GM11168 (cell line): ENCODE measurements around the gene RBPJ.

Source experiments
- in situ Hi-C: fragments of 300-500 bp; cut with MboI; formaldehyde crosslinking; loops from one replicate; pipeline ENCODE4 v1.12.0; 2022; ENCODE audit warnings: low sequenced_read_pairs; ENCODE audit not compliant: unreplicated experiment

The RBPJ gene

DNA sequence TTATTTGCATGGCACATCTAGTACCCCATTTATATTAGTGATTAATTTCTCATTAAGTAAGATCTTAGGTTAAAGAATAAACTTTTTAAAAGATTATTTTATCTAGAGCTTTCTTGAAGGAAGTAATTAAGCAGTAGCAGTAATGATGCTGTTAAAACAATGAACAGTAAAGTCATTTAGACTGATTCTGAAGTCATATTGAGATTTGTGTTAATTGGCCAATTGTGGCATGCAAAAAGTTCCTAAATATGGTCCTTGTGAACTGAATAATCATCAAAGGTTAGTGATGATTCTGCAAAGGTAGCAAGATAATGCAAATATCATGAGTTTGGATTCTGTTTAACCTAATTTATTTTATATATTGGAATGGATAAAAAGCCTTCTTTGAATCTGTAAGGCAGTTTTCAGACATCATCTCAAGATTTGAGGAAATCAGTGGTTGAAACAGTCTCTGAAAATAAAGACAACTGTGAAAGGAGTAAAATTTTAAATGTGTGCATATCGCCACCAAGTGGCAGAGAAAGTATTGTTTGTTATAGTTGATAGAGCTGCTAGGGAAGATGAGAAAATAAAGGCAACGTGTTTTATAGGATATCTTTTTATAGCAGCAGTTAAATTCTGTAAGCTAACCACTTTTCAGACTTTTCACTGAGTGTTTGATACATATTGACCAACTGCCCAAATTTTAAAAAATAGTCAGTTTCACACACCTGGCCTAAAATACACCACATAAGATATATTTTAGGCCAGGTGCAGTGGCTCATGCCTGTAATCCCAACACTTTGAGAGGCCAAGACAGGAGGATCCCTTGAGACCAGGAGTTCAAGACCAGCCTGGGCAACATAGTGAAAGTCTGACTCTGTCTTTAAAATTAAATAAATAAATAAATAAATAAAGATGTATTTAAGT lies 89.8 kb downstream of the RBPJ start:
- in situ Hi-C loops = no loop called here

DNA sequence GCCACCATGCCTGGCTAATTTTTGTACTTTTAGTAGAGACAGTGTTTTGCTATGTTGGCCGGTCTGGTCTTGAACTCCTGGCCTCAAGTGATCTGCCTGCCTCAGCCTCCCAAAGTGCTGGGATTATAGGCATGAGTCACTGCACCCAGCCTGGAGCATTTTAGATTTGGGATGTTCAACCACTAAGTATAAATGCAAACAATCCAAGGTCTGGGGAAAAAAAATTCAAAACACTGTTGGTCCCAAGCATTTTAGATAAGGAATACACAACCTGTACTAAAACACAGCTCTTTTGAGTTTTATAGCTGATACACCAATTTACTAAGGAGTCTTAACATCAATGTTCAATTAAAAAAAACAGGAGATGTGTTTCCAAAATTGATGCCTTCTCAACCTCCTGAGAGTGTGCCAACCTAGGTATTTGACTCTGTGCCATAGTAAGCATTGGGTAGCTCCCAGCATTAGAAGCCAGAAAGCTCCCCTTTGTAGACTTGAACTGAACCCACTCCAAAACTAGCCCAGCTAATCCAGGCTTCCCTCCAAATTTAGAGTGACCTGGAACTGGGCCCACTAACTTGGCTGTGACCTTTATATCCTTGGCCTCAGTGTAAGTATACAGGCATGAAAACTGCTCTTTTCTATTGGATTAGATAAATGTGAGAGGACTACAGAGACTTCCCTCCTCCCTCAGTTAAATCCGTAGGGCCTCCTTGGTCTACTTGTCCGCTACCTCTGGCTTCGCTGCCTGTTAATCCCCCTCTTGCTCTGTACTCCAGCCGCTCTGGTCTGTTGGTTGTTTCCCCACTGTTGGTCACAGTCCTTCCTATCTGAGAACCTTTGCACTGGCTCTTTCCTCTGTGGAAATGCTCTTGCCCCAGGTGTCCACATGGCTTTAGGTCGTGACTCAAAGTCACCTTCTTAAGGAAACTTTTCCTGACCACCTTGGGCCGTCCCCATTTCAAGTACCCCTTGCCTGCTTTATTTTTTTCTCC lies 91.9 kb downstream of the RBPJ start:
- in situ Hi-C loops = no loop called here

DNA sequence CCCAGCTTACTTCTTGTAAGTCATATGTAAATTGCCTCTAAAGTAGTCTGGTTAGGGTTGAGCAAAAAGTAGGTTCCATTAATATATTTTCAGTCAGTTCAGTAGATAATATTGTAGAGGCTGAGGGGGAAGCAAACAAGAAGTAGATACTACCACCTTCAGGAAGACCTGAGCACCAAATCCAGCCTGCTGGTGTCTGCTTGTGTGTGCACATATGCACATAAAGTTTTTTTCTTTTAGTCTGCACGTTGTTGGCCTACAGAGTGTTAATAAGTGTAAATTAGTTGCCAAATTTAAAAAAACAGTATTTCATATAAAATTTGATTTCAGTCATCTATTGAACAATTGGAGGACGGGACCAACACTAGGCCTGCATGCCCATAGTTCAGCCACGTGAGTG lies 92.8 kb downstream of the RBPJ start:
- in situ Hi-C loops = no loop called here

DNA sequence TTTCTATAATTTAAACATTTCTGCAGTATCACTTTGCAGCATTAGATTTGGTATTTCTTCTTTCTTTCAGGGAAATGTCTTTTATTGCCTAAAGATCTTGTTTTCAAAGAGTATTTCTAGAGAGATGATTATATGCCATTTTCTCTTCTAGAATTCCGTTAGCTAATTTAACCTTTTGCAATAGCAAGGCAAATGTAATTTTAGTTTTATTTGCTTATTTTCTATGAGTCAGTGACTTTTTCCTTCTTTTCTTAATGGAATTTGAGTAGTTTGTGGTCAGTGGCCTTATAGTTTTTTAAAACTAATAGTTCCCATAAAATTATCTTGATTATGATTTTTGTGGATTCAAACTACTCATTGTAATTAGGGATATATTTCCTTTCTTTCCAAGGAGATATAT lies 97.3 kb downstream of the RBPJ start:
- in situ Hi-C loops = loop anchor here (5.0 kb wide), 1 partner anchor 356 kb away; no protein-coding TSS in a partner anchor

DNA sequence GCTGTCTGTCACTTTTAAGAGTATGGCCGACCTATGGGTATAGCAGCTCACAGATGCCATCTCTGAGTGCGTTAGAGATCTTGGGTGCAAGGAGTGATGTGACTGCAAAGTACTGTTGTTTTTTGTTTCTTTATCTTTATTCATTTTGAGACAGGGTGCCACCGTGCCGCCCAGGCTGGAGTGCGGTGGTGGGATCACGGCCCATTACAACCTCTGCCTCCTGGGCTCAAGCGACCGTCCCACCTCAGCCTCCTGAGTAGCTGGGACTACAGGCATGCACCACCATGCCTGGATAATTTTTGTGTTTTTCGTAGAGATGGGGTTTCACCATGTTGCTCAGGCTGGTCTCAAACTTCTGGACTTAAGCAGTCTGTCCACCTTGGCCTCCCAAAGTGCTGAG lies 98.0 kb downstream of the RBPJ start:
- in situ Hi-C loops = loop anchor here (5.0 kb wide), 1 partner anchor 357 kb away; no protein-coding TSS in a partner anchor

DNA sequence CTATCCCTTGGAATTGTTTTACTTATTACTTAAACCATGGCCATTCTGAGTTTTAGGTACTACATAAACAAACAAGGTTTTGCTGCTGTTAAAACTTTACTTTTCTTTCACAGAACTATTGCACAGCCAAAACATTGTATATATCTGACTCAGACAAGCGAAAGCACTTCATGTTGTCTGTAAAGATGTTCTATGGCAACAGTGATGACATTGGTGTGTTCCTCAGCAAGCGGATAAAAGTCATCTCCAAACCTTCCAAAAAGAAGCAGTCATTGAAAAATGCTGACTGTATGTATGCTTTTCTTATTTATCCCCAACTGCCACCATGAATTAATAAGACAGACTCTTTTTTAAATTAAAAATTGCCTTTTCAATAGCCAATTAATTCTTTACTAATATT lies 99.6 kb downstream of the RBPJ start:
- in situ Hi-C loops = no loop called here

DNA sequence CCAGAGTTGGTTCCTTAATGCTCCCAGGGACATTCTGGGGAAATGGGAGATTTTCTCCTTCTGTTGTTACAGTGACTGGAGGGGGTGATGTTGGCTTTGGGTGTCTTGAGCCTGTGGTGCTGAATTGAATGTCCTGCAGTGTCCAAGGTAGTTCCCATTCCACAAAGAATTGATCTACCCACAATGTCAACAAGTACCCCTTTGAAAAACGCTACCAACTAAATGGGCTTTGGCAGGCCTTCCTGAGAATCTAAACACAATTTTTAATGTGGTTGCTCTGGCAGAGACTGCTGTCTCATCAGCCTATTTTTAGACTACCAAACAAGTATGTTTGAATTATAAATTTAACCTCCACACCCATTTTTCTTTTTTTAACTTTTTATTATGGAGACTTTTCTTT lies 100.1 kb downstream of the RBPJ start:
- in situ Hi-C loops = no loop called here

DNA sequence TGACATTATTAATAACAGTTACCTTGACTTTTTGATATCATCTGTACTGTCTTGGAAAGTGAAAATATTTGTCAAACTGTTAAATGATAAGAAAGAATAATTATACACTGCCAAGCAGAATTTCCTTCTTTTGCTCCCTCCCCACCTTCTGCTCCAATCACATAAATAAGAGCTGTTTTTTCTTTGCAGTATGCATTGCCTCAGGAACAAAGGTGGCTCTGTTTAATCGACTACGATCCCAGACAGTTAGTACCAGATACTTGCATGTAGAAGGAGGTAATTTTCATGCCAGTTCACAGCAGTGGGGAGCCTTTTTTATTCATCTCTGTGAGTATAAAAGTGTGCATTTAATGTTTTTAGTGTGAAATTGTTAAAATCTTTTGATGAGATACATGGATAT lies 103.3 kb downstream of the RBPJ start:
- in situ Hi-C loops = no loop called here

DNA sequence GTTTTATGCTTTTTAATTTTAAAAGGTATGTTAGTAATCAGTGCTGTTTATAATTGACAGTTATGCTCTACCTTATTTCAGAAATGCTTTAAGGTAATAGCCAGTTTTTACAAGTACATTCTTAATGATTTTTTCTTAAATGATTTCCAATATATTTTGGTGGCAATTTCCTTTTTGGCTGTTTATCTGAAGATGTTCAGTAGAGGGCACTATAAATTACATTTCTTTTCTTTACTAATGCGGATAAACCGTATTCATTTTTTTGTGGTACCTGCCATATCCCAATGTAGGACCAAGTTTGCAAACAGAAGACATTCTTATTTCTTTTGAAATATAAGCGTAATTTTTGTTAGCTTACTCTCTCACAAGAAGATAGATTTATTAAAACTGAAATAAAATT lies 104.0 kb downstream of the RBPJ start:
- in situ Hi-C loops = no loop called here

DNA sequence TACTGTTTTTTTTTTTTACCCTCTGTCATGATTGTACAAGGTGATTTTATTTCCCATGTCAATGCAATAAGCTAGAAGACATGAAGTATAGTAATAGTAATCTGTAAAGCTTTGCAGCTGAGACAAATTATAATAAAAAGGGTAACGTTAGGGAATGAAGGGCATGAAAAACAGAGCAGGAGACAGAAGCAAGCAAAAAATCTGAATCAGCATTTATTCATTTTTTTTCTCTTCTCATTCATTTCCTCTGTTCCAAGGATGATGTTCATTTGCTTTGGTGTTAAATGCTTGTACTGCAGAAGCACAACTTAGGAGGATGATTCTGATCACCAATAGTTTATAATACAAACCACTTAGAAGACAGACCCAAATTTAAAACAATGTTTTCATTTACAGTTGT lies 105.1 kb downstream of the RBPJ start:
- in situ Hi-C loops = no loop called here

DNA sequence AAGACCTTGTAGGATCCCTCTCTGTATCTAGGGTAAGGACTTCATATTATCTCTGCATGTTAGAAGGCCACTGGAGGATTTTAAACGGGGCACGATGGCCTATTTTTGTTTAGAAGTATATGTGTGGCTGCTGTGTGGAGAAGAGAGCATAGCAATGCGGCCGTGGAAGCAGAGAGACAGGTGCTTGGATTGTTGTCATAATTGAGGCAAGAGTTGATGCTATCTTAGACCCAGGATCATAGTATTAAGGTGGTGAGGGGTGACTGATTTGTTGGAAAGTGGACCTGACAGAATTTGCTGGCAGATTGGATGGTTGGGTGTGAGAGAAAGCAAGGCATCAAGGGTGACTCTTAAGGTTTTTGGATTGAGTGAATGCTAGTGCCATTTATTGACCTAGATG lies 106.1 kb downstream of the RBPJ start:
- in situ Hi-C loops = no loop called here

DNA sequence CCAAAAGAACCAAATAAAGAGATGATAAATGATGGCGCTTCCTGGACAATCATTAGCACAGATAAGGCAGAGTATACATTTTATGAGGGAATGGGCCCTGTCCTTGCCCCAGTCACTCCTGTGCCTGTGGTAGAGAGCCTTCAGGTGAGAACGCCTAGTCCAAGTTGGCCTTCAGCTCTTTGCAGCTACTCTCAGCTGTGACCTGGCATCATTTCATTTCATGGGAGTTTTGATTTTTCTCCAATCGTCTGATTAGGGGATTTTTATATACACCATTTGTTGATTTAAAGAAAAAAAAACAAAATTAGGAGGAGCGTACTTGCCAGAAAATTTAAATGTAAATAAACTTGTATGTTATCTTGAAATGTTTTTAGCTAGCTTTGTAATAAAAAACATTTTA lies 109.1 kb downstream of the RBPJ start:
- in situ Hi-C loops = no loop called here

DNA sequence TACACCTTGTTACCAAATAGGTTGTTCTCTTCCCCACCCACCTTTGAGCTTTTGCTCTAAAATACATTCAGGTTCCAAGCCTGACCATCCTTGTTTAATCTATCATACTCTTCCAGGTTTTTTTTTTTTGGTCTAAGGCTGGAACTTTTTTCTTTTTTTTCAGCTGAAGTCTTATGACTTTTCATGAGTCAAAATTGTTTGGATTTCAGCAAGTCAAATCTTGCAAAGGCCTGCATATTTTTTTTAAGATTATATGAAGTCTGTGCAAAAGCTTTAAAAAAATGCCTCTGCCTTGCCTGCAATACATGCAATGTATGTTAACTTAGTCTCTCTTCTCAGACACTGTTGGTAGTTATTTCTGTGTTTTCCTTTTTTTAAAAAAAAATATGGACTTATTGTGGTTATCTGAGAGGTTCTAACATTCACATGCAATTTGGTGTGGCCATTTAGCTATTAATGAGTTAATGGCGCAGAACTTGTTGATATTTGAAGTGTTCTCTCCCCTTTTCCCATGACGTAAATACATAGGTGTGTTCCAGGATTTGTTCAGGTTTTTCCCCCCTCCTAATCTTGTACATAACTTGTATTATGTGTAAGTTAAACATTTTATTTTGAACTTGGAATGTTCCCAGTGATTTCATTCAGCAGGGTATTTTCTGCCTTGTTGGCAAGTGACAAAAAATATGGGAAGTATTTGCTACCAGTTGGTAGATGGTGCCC lies 110.8 kb downstream of the RBPJ start:
- in situ Hi-C loops = no loop called here

DNA sequence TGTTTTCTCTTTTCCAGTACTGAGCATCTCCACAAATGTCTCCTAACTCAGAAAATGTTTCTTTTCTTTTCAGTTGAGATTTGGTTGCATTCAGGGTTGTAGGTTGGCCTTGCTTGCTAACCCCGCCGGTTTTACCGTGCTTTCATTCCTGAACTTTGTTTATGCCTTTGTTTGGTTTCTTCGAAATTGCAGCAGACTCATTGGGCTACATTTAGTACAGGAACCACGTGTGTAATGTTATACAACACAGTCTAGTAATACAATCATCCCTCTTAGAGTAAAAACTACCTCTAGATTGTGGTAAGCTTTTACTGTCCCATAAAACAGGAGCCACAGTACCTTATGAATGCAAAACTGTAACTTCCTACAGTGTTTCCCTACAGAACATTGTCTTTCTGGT lies 111.6 kb downstream of the RBPJ start:
- in situ Hi-C loops = no loop called here

DNA sequence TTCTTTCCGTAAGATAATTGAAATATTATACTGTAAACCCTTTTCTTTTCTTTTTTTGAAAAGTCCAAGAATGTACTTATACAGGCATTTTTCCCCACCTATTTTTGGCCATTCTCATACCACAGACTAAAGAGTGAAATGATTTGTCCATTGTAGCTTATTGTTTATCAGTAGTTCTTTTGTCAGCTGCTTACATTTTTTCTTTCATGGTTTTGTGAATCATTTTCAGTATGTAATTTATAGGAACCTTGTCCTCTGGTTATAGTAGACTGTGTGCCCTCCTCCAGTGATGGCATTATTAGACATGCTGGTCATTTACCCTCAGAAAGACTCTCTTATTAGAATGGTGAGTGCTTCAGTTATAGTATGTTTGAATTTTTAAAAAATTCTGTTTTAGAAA lies 112.7 kb downstream of the RBPJ start:
- in situ Hi-C loops = no loop called here

DNA sequence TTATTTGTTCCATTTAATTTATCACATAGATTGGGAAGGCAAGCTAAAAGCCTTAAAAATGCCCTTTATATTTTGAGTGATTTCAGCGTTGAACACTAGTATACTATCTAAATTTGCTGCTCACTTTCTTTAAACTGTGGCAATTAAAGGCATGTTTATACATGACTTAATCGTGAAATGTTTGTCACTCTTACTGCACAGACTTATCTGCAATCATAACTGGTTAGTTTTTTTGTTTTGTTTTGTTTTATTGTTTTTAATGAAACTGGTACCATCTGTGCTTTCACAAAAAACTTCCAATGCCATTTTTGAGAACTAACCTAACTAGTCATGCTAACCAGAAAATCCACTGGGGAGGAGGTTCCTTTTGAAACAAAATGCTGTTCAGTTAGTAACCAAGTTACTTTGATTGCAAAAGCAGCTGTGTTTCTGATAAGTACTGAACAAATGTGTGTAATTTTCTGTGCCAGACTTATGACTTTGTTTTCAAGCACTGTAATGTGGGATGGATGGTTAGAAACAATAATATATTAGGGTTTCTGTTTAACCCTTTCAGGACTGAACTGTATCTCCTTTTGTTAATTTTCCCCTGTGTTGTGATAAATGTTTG lies 113.3 kb downstream of the RBPJ start:
- in situ Hi-C loops = no loop called here

DNA sequence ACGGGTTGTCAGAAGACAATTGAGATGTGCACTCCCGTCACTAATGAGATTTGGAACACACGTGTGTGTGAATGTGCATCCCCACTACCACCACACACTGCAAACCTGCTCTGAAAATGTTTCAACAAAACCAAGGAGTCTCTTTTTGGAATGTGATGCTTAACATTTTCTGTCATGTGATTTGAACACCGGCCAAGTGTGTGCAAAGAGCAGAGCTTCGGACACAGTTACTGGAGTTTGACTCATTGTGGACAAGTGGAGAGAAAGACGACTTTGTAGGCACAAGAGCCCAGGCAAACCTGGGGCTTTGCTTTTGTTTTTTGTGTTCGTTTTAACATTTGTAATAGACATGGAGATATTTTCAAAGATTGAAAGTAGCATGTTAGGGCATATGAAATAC lies 120.3 kb downstream of the RBPJ start:
- in situ Hi-C loops = no loop called here

DNA sequence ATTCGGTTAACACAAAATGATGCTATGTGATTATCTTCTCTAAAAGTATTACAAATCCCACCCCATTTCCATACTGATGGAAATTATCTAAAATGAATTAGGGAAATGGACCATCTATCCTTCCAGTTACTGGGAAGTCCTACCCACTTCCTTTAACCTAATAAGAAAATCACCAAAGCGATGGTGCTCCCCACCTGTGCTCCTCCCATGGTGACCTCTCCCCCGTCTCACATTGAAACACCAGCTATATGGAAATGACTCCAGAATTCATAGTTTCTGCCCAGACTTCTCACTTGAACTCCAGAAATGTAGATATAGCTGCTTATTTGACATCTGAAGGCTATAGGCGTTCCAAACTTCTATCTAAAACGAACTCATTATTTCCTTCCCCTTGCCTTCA lies 121.0 kb downstream of the RBPJ start:
- in situ Hi-C loops = no loop called here

DNA sequence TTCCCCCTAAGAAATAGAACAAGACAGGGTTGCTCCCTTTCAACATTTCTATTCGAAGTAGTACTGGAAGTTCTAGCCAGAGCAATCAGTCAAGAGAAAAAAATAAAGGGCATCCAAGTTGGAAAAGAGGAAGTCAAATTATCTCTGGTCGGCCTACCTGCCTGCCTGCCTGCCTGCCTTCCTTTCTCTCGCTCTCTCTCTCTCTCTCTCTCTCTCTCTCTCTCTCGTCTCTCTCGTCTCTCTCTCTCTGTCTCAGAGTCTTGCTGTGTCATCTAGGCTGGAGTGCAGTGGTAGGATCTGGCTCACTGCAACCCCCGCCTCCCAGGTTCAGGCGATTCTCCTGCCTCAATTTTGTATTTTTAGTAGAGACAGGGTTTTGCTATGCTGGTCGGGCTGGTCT lies 126.6 kb downstream of the RBPJ start:
- in situ Hi-C loops = no loop called here

DNA sequence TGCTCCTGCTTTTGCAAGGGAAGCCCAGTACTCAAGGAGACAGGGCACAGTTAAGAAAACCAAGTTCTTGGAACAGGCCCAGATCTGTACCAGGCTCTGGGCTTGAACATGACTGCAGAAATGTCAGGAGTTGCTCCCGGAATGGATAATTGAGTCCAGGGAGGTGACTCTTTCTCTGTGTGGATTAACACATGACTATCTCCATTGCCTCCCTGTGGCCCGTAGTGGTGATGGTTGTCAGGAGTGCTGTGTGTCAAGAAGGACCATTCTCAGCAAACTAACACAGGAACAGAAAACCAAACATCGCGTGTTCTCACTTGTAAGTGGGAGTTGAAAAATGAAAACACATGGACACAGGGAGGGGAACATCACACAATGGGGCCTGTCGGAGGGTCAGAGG lies 129.6 kb downstream of the RBPJ start:
- in situ Hi-C loops = loop anchor here (25.0 kb wide), 2 partner anchors 262 to 412 kb away; partner anchors contain the start of gene STIM2
